Measurements from ENCODE around the gene CXCR2.

- TF ChIP-seq CTCF (IDR thresholded peaks at IDR 0.05) (no peak), POLR2A (IDR thresholded peaks at IDR 0.05) (no peak)
Measured at GRCh38 chr2:218130377-218130776, 4.5 kb downstream of the CXCR2 start.

Measured in uterus (tissue), 2 donors.